HG02938 (cell line): ENCODE results near the gene DCC.

Experiments
- ATAC-seq: cut with Tn5 transposase; IDR thresholded peaks from one replicate; pipeline ENCODE4 v1.9.1; 2021; ENCODE audit warnings: mild to moderate bottlenecking, moderate library complexity; ENCODE audit not compliant: unreplicated experiment

Gene DCC

GRCh38 chr18:52339891-52340371 lies at the start of gene DCC:
Gene DCC, plus strand, starts transcription at chr18:52340197. Its CDS starts 591 bp downstream, at chr18:52340788.
- ATAC-seq: no peak

GRCh38 chr18:52310651-52311050 lies 29.3 kb upstream of the DCC start:
- no peak for ATAC-seq

GRCh38 chr18:52311331-52311730 lies 28.7 kb upstream of the DCC start:
- ATAC-seq: no peak

GRCh38 chr18:52312346-52312745 lies 27.7 kb upstream of the DCC start:
- no peak for ATAC-seq

GRCh38 chr18:52313213-52313612 lies 26.8 kb upstream of the DCC start:
- ATAC-seq: no peak

GRCh38 chr18:52319424-52319983 lies 20.5 kb upstream of the DCC start:
- ATAC-seq: no peak

- no peak for ATAC-seq
Observed at GRCh38 chr18:52322307-52322706, 17.7 kb upstream of the DCC start.

GRCh38 chr18:52323802-52324201 lies 16.2 kb upstream of the DCC start:
- no peak for ATAC-seq

GRCh38 chr18:52325997-52326396 lies 14.0 kb upstream of the DCC start:
- no peak for ATAC-seq

GRCh38 chr18:52333860-52334259 lies 6.1 kb upstream of the DCC start:
- ATAC-seq: no peak

GRCh38 chr18:52334307-52334706 lies 5.7 kb upstream of the DCC start:
- ATAC-seq: no peak

- ATAC-seq: no peak
Observed at GRCh38 chr18:52334896-52335295, 5.1 kb upstream of the DCC start.

- ATAC-seq: no peak
Observed at GRCh38 chr18:52337276-52337675, 2.7 kb upstream of the DCC start.

GRCh38 chr18:52340406-52341102 lies 557 bp downstream of the DCC start:
- no peak for ATAC-seq

GRCh38 chr18:52341103-52341432 lies 1.1 kb downstream of the DCC start:
- no peak for ATAC-seq

- ATAC-seq: no peak
Observed at GRCh38 chr18:52341608-52342381, 1.8 kb downstream of the DCC start.

- no peak for ATAC-seq
Observed at GRCh38 chr18:52342456-52342855, 2.5 kb downstream of the DCC start.

- ATAC-seq: no peak
Observed at GRCh38 chr18:52343138-52343537, 3.1 kb downstream of the DCC start.

- ATAC-seq: no peak
Observed at GRCh38 chr18:52343731-52344340, 3.8 kb downstream of the DCC start.

- ATAC-seq: no peak
Observed at GRCh38 chr18:52344881-52345280, 4.9 kb downstream of the DCC start.

- no peak for ATAC-seq
Observed at GRCh38 chr18:52345428-52345827, 5.4 kb downstream of the DCC start.

GRCh38 chr18:52348209-52348608 lies 8.2 kb downstream of the DCC start:
- ATAC-seq: no peak
